HepG2 (cell line): Measurements from ENCODE around the gene TP53TG5. TPM values are rescaled to one million over a fixed set of nuclear protein-coding genes. Genes with fewer than 3 reads are reported as not detected.

Source experiments
- CEBPB ChIP-seq: IDR thresholded peaks from 2 replicates; pipeline ENCODE4 v1.6.1; 2011; ENCODE audit warnings: low read depth, low read length, improper control_type of control experiment, borderline replicate concordance
- CERS6 ChIP-seq: sonication (generic); formaldehyde crosslinking; IDR thresholded peaks from 2 replicates; pipeline ENCODE4 v1.5.0; 2020; ENCODE audit warnings: missing genetic modification reagents
- DMTF1 ChIP-seq: sonication (generic); formaldehyde crosslinking; IDR thresholded peaks from 2 replicates; pipeline ENCODE4 v1.4.0; 2020; ENCODE audit warnings: mild to moderate bottlenecking, missing genetic modification reagents
- DNMT1 ChIP-seq: sonication (generic); formaldehyde crosslinking; IDR thresholded peaks from 2 replicates; pipeline ENCODE4 v1.5.1; 2020; ENCODE audit warnings: mild to moderate bottlenecking, missing genetic modification reagents
- E2F1 ChIP-seq: sonication (generic); formaldehyde crosslinking; IDR thresholded peaks from 2 replicates; pipeline ENCODE4 v1.5.0; 2020; ENCODE audit warnings: missing genetic modification reagents
- ETV5 ChIP-seq: IDR thresholded peaks from 2 replicates; pipeline ENCODE4 v1.6.1; 2018; ENCODE audit warnings: missing biosample characterization, missing genetic modification reagents, inconsistent platforms, borderline replicate concordance
- KDM5A ChIP-seq: fragments of 200-600 bp; sonication (generic); IDR thresholded peaks from 2 replicates; pipeline ENCODE4 v1.7.0; 2018; ENCODE audit warnings: antibody characterized with exemption, mild to moderate bottlenecking, low read length, borderline replicate concordance
- MAFG ChIP-seq: sonication (generic); formaldehyde crosslinking; IDR thresholded peaks from 2 replicates; pipeline ENCODE4 v1.5.1; 2020; ENCODE audit warnings: mild to moderate bottlenecking, missing genetic modification reagents
- NPAS2 ChIP-seq: sonication (generic); formaldehyde crosslinking; IDR thresholded peaks from 2 replicates; pipeline ENCODE4 v1.8.0; 2022; ENCODE audit warnings: mild to moderate bottlenecking, missing genetic modification reagents, borderline replicate concordance
- SRF ChIP-seq: IDR thresholded peaks from 2 replicates; pipeline ENCODE4 v1.6.1; 2011; ENCODE audit warnings: mild to moderate bottlenecking, low read depth, low read length, moderate library complexity
- SRY ChIP-seq: sonication (generic); formaldehyde crosslinking; IDR thresholded peaks from 2 replicates; pipeline ENCODE4 v1.8.0; 2022; ENCODE audit warnings: mild to moderate bottlenecking, missing genetic modification reagents
- STAG1 ChIP-seq: sonication (generic); formaldehyde crosslinking; IDR thresholded peaks from 2 replicates; pipeline ENCODE4 v1.4.0; 2020; ENCODE audit warnings: missing genetic modification reagents
- ZBTB7A ChIP-seq: sonication (generic); formaldehyde crosslinking; IDR thresholded peaks from 2 replicates; pipeline ENCODE4 v1.8.0; 2022; ENCODE audit warnings: mild to moderate bottlenecking, missing genetic modification reagents
- ZFP41 ChIP-seq: sonication (generic); formaldehyde crosslinking; IDR thresholded peaks from 2 replicates; pipeline ENCODE4 v1.4.0; 2020; ENCODE audit warnings: mild to moderate bottlenecking, missing genetic modification reagents, borderline replicate concordance
- ZNF136 ChIP-seq: sonication (generic); formaldehyde crosslinking; IDR thresholded peaks from 2 replicates; pipeline ENCODE4 v1.8.1; 2022; ENCODE audit warnings: low read depth, mild to moderate bottlenecking, moderate library complexity, missing genetic modification reagents
- ZNF597 ChIP-seq: sonication (generic); formaldehyde crosslinking; IDR thresholded peaks from 2 replicates; pipeline ENCODE4 v1.5.0; 2020; ENCODE audit warnings: missing genetic modification reagents
- ZNF607 ChIP-seq: sonication (generic); formaldehyde crosslinking; IDR thresholded peaks from 2 replicates; pipeline ENCODE4 v1.5.1; 2020; ENCODE audit warnings: missing genetic modification reagents, mild to moderate bottlenecking, borderline replicate concordance
- ZNF615 ChIP-seq: sonication (generic); formaldehyde crosslinking; IDR thresholded peaks from 2 replicates; pipeline ENCODE4 v1.5.0; 2020; ENCODE audit warnings: mild to moderate bottlenecking, missing genetic modification reagents, borderline replicate concordance
- ZNF747 ChIP-seq: sonication (generic); formaldehyde crosslinking; IDR thresholded peaks from 2 replicates; pipeline ENCODE4 v1.8.1; 2023; ENCODE audit warnings: missing genetic modification reagents, mild to moderate bottlenecking, borderline replicate concordance
- ZXDC ChIP-seq: sonication (generic); formaldehyde crosslinking; IDR thresholded peaks from 2 replicates; pipeline ENCODE4 v1.5.0; 2020; ENCODE audit warnings: mild to moderate bottlenecking, missing genetic modification reagents
- polyA plus RNA-seq, 8 experiments: library from polyadenylated mRNA; depleted of rRNA in 3 of 8; stranded (reverse) in 7 of 8; unstranded in 1 of 8; fragments of >200 nt; fragmentation: Illumina TruSeq in 4 of 8; extraction: Trizol in 4 of 8; gene quantifications; 2 replicates each; pipeline versions ENCODE4 v1.2.1 to v1.2.3, GENCODE V29; 2011 to 2016; ENCODE audit warnings: low read depth in 4 of 8, missing spikeins in 1 of 8, mixed read lengths in 1 of 8; ENCODE audit not compliant: insufficient read depth in 1 of 8
- total RNA-seq, 5 experiments: library from RNA; depleted of rRNA; stranded (reverse); fragments of >200 nt; fragmentation: Illumina TruSeq; extraction: Trizol; gene quantifications; 2 replicates each; pipeline ENCODE4 v1.2.3, GENCODE V29; 2016; ENCODE audit warnings: low read depth in 1 of 5

Gene TP53TG5
- total and polyA plus RNA-seq, 2 of the 13 experiments (the other 11 are each of a cell fraction or from before 2014, with no cell fraction given): 0.11 TPM; not detected in 1

- TF ChIP-seq DNMT1 (CRISPR knock-in tag): no peak; the same call in 1 of the 2 replicates
- no peak for TF ChIP-seq NPAS2
- no peak for TF ChIP-seq ZNF607 (CRISPR knock-in tag)
- peak; percentile 77; the same call in 1 of the 2 replicates for TF ChIP-seq ZNF747
- TF ChIP-seq E2F1 (CRISPR knock-in tag): no peak
- no peak for TF ChIP-seq ZNF615
- TF ChIP-seq SRF: no peak
- TF ChIP-seq CEBPB: no peak; the same call in 1 of the 2 replicates
- no peak for TF ChIP-seq SRY (CRISPR knock-in tag)
- TF ChIP-seq ZNF136 (CRISPR knock-in tag): no peak
- TF ChIP-seq STAG1 (CRISPR knock-in tag): 0 out of 2 replicates have a peak, but pooled peaks have one; percentile 4
- TF ChIP-seq ZXDC (CRISPR knock-in tag): no peak
- TF ChIP-seq KDM5A: no peak
- no peak for TF ChIP-seq CERS6 (CRISPR knock-in tag)
- no peak; the same call in 1 of the 2 replicates for TF ChIP-seq ETV5 (CRISPR knock-in tag)
- no peak for TF ChIP-seq ZNF597 (CRISPR knock-in tag)
- no peak for TF ChIP-seq DMTF1 (CRISPR knock-in tag)
- TF ChIP-seq ZFP41 (CRISPR knock-in tag): no peak
- TF ChIP-seq ZBTB7A (CRISPR knock-in tag): no peak; the same call in 1 of the 2 replicates
- TF ChIP-seq MAFG (CRISPR knock-in tag): no peak
Measured at GRCh38 chr20:45338121-45339030, 39.7 kb downstream of the TP53TG5 start (continued).
